Muscle layer of duodenum (tissue), 2 donors: ENCODE results near the gene PLXDC2.
A peak's percentile ranks its signal among the peaks of the same experiment; 100 is the strongest.
"Not testable (repeated sequence)": the region's sequence is repeated elsewhere in the genome, so short reads cannot be mapped to it uniquely, and the experiment has no call there.

Source experiments
- H3K27ac ChIP-seq: one replicate; pipeline ENCODE4 v1.7.0; 2013; ENCODE audit warnings: mild to moderate bottlenecking, low read length
- H3K27me3 ChIP-seq: one replicate; pipeline ENCODE4 v1.7.0; 2013; ENCODE audit warnings: low read depth, mild to moderate bottlenecking, control low read depth, low read length
- H3K36me3 ChIP-seq, 2 donors: one replicate each; pipeline ENCODE4 v1.7.0; 2013; ENCODE audit warnings: low read length in 2 of 2, control low read depth in 1 of 2, mild to moderate bottlenecking in 1 of 2; ENCODE audit not compliant: insufficient read depth in 2 of 2, control insufficient read depth in 1 of 2
- H3K4me1 ChIP-seq, 2 donors: one replicate each; pipeline ENCODE4 v1.7.0; 2013; ENCODE audit warnings: low read length in 2 of 2, mild to moderate bottlenecking in 2 of 2, control low read depth in 1 of 2, moderate library complexity in 1 of 2; ENCODE audit not compliant: insufficient read depth in 2 of 2, control insufficient read depth in 1 of 2
- H3K4me3 ChIP-seq, 2 donors: one replicate each; pipeline ENCODE4 v1.7.0; 2013; ENCODE audit warnings: low read length in 2 of 2, low read depth in 1 of 2, mild to moderate bottlenecking in 1 of 2
- H3K9me3 ChIP-seq, 2 donors: one replicate each; pipeline ENCODE4 v1.7.0; 2013; ENCODE audit warnings: low read length in 2 of 2, control low read depth in 1 of 2, mild to moderate bottlenecking in 1 of 2; ENCODE audit not compliant: control insufficient read depth in 1 of 2
- donor health status: healthy.

PLXDC2 gene

DNA sequence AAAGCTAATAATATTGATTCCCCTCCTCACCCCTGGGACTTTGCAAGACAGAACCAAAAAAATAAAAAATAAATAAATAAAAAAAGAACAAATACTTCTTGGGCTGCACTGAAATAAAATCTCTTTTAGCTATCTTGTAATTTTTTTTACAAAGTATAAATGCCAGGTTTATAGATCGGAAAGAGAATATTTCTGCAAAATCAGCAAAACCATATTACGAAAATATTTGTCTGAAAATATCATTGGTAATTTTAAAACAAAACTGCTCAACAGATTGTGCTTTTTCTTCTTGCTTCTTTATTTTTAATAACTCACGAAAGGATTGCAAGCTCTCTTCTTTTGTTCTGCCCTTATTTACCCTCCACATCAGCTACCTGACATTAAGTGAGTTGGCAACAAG is 213.3 kb downstream of the PLXDC2 start:
- Histone ChIP-seq H3K27ac (no peak overlapping the region), H3K4me3 (no peak overlapping the region), H3K36me3 (no peaks in the 10 kb centered on the region), H3K27me3 (no peaks in the 10 kb centered on the region), H3K9me3 (peaks cover 0 to 4% of the 10 kb centered on the region in 2 donors), H3K4me1 (no peaks in the 10 kb centered on the region)

DNA sequence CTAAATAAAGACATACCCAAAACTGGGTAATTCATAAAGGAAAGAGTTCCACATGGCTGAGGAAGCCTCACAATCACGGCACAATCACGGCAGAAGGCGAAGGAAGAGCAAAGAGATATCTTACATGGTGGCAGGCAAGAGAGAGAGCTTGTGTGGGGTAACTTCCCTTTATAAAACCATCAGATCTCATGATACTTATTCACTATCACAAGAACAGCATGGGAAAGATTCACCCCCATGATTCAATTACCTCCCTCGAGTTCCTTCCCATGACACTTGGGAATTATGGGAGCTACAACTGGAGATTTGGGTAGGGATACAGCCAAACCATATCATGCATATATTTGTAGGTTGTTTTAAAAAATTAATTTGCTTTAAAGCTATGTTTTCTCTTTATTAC is 217.2 kb downstream of the PLXDC2 start:
- Histone ChIP-seq H3K4me1 (no peaks in the 10 kb centered on the region), H3K36me3 (no peaks in the 10 kb centered on the region), H3K27me3 (no peaks in the 10 kb centered on the region), H3K27ac (no peak overlapping the region), H3K9me3 (no peaks in the 10 kb centered on the region), H3K4me3 (no peak overlapping the region)

DNA sequence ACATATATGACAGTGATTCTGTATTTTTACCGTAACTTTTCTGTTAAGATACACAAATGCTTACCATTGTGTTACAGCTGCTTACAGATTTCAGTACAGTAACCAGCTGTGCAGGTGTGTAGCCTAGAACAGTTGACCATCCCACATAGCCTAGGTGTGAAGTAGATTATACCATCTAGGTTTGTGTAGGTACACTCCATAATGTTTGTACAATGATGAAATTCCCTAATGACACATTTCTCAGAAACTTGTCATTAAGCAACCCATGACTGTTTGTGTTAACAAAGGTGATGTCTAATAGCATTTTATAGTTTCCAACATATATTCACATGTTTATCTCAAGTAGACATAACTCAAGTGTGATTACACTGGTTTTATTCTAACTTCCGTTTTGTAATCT is 218.5 kb downstream of the PLXDC2 start:
- no peaks in the 10 kb centered on the region for H3K27me3 ChIP-seq
- no peaks in the 10 kb centered on the region for H3K4me1 ChIP-seq
- no peak overlapping the region for H3K27ac ChIP-seq
- H3K4me3 ChIP-seq = no peak overlapping the region
- H3K9me3 ChIP-seq = no peaks in the 10 kb centered on the region
- H3K36me3 ChIP-seq = no peaks in the 10 kb centered on the region

DNA sequence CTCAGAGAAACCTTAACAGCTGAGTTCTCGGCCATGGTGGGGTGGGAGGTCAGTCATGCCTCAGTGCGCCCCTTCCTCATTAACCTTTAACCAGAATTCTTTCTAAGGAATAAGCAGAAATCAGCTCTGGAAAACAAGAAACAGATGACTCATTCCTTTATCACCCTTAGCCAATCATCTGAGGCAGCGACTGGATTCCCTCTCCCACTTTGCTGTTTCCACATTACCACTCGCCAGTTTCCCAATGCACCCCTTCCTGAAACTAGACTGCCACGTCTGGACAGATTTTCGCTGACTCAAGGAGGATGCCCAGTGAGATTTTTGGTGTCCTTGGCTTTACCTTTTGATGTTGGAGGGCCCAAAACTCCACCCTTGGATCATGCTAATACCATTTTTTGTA is 223.8 kb downstream of the PLXDC2 start:
- H3K27me3 ChIP-seq = no peaks in the 10 kb centered on the region
- H3K4me3 ChIP-seq = no peak overlapping the region
- H3K9me3 ChIP-seq = no peaks in the 10 kb centered on the region
- no peaks in the 10 kb centered on the region for H3K4me1 ChIP-seq
- no peaks in the 10 kb centered on the region for H3K36me3 ChIP-seq
- no peak overlapping the region for H3K27ac ChIP-seq

GRCh38 chr10:20041931-20042330 is 225.7 kb downstream of the PLXDC2 start:
- H3K4me1 ChIP-seq = no peaks in the 10 kb centered on the region

DNA sequence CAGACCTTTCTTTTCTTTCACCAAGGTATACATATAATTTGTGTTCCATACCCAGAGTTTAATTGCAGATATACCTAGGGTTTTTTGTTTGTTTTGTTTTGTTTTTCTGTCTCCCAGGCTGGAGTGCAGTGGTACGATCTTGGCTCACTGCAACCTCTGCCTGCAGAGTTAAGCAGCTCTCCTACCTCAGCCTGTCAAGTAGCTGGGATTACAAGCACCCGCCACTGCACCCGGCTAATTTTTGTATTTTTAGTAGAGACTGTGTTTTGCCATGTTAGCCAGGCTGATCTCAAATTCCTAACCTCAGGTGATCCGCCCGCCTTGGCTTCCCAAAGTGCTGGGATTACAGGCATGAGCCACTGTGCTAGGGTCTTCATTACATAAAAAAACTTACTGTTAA is 228.9 kb downstream of the PLXDC2 start:
- H3K4me1 ChIP-seq, H3K9me3 ChIP-seq, H3K27me3 ChIP-seq, H3K36me3 ChIP-seq, H3K27ac ChIP-seq, H3K4me3 ChIP-seq: not testable (repeated sequence)

More at GRCh38 chr10:20041931-20042330, 225.7 kb downstream of the PLXDC2 start:
- Histone ChIP-seq H3K36me3 (no peaks in the 10 kb centered on the region), H3K27me3 (no peaks in the 10 kb centered on the region), H3K9me3 (no peaks in the 10 kb centered on the region), H3K4me3 (no peak overlapping the region), H3K27ac (no peak overlapping the region)

DNA sequence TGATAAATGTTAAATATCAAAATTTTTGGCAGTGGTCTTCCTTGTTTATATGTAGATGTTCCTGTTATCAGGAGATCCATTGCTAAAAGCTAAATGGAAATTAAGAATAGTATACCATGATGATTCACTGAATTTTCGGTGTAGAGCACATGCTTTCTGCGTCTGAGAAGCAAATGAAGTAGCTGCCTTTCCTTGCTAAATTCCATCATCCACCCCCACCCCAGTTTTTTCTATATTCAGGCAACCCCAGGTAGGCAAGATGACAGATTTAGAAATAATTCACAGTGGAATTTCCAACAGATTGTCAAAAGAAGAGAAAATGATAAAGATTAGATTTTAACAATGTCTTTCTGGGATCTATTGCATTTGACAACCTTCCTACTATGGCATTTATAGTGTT is 231.9 kb downstream of the PLXDC2 start:
- Histone ChIP-seq H3K4me3 (no peak overlapping the region), H3K27ac (no peak overlapping the region), H3K27me3 (no peaks in the 10 kb centered on the region), H3K4me1 (no peaks in the 10 kb centered on the region), H3K36me3 (peaks cover 0 to 4% of the 10 kb centered on the region in 2 donors), H3K9me3 (no peaks in the 10 kb centered on the region)

- Histone ChIP-seq H3K36me3 (no peaks in the 10 kb centered on the region), H3K4me3 (no peak overlapping the region), H3K27ac (no peak overlapping the region), H3K27me3 (no peaks in the 10 kb centered on the region), H3K4me1 (peaks cover 0 to 4% of the 10 kb centered on the region in 2 donors), H3K9me3 (peaks cover 0 to 3% of the 10 kb centered on the region in 2 donors)
Measured at GRCh38 chr10:20058135-20058534, 241.9 kb downstream of the PLXDC2 start.

- Histone ChIP-seq H3K9me3 (peaks cover 0 to 3% of the 10 kb centered on the region in 2 donors), H3K27ac (peak overlapping the region; percentile 20), H3K4me1 (peaks cover 0 to 4% of the 10 kb centered on the region in 2 donors), H3K4me3 (no peak overlapping the region), H3K36me3 (no peaks in the 10 kb centered on the region), H3K27me3 (no peaks in the 10 kb centered on the region)
Measured at GRCh38 chr10:20059084-20059835, 243.0 kb downstream of the PLXDC2 start.

DNA sequence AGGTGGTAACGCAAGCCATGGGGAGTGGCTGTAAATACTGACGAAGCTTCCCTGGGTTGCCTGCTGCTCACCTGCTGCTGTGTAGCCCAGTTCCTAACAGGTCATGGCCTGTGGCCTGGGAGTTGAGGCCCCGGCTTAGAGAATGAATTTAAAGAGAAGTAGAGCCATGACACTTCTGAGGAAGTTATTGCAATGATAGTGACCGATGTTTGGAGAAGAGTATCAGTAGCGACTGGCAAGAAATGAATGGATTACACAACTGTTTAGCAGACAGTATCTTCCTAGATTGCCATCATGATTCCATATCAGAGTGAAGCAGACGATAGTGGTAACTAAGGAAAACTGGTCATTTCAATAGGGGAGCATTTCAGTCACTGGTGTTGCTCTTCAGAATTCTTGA is 249.6 kb downstream of the PLXDC2 start:
- Histone ChIP-seq H3K27me3 (no peaks in the 10 kb centered on the region), H3K4me1 (no peaks in the 10 kb centered on the region), H3K36me3 (no peaks in the 10 kb centered on the region), H3K4me3 (no peak overlapping the region), H3K27ac (no peak overlapping the region), H3K9me3 (peaks cover 0 to 3% of the 10 kb centered on the region in 2 donors)

DNA sequence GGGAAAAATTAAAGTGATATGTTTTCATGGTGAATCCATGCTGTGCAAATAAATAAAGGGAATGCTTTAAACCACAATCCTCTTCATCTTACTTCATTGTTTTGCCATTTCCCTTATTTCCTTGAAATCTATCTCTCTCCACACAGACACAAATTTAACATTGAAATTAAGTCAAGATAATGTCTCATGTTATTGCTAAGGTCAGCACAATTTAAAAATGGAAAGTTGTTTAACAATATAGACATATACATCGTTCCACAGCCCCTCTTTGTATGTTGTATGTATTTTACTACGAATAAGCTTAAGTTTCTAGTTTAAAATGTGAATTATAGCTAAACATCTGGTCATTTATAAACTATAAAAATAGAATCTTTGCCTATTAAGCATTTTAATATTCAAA is 256.9 kb downstream of the PLXDC2 start:
- no peaks in the 10 kb centered on the region for H3K4me1 ChIP-seq

GRCh38 chr10:20075713-20076112 is 259.5 kb downstream of the PLXDC2 start:
- Histone ChIP-seq H3K27me3 (no peaks in the 10 kb centered on the region), H3K4me3 (no peak overlapping the region), H3K9me3 (no peaks in the 10 kb centered on the region), H3K27ac (no peak overlapping the region), H3K36me3 (no peaks in the 10 kb centered on the region), H3K4me1 (no peaks in the 10 kb centered on the region)

More for the DNA sequence above, 256.9 kb downstream of the PLXDC2 start:
- Histone ChIP-seq H3K36me3 (no peaks in the 10 kb centered on the region), H3K27ac (no peak overlapping the region), H3K4me3 (no peak overlapping the region), H3K27me3 (no peaks in the 10 kb centered on the region), H3K9me3 (no peaks in the 10 kb centered on the region)
